VCaP (cell line): ENCODE data around the gene STK17B.

Experiments
- H3K27ac ChIP-seq: fragments of 450-650 bp; 2 replicates; pipeline ENCODE4 v1.5.1; 2017
- TF ChIP-seq, protein P1 (sequence below): fragments of 450-650 bp; conservative IDR thresholded peaks from 2 replicates; pipeline ENCODE4 v1.5.1; 2017; ENCODE audit warnings: mild to moderate bottlenecking, moderate library complexity

The STK17B gene

DNA sequence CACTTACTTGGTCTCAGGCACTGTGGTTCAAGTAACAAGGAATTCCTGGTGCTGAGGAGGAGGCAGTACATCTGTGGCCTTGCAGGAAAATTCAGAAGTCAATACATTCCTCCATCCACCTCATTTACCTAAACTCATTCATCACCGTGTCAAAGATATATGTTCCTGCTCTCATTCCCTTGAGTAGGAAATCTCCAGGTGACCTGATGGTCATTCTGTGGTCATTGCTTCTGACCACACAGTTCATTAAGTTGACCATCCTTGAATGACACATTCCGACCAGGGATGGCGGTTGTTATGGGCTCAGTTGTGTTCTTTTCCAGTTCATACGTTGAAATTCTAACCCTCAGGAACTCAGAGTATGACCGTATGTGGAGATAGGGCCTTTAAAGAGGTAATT is 2.1 kb upstream of the STK17B start:
- H3K27ac ChIP-seq, result no peak overlapping the region

GRCh38 chr2:196172951-196173350 is 1.6 kb upstream of the STK17B start:
- TF ChIP-seq, protein P1, sequence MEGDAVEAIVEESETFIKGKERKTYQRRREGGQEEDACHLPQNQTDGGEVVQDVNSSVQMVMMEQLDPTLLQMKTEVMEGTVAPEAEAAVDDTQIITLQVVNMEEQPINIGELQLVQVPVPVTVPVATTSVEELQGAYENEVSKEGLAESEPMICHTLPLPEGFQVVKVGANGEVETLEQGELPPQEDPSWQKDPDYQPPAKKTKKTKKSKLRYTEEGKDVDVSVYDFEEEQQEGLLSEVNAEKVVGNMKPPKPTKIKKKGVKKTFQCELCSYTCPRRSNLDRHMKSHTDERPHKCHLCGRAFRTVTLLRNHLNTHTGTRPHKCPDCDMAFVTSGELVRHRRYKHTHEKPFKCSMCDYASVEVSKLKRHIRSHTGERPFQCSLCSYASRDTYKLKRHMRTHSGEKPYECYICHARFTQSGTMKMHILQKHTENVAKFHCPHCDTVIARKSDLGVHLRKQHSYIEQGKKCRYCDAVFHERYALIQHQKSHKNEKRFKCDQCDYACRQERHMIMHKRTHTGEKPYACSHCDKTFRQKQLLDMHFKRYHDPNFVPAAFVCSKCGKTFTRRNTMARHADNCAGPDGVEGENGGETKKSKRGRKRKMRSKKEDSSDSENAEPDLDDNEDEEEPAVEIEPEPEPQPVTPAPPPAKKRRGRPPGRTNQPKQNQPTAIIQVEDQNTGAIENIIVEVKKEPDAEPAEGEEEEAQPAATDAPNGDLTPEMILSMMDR, result no peak
- no peak overlapping the region for H3K27ac ChIP-seq

More for the DNA sequence above, 2.1 kb upstream of the STK17B start:
- TF ChIP-seq, protein P1, result no peak

DNA sequence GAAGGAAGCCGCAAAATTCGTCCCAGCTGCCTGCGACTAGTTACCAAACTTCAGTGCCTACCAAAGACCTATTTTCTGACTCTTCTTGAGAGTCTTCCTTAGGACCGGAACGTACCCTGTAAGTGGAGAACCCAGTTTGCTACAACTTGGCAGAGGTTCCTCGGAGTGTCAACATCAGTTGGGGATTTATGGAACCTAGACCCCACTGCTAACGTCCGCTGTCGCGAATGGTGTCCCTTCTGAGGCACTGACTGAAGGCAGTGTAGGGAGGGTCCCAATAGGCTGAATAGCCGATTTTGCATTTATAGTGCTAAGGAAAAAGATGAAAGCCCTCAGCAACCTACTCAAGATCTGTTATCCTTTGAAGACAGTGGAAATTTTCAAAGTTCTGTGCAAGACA is 568 bp upstream of the STK17B start:
- TF ChIP-seq, protein P1, result no peak
- peak overlapping the region; percentile 81 for H3K27ac ChIP-seq

GRCh38 chr2:196170606-196171247 is 651 bp downstream of the STK17B start:
- TF ChIP-seq, protein P1, result no peak
- H3K27ac ChIP-seq, result peak overlapping the region; percentile 81

GRCh38 chr2:196170213-196170605 is 1.2 kb downstream of the STK17B start:
- peak overlapping the region; percentile 81 for H3K27ac ChIP-seq

GRCh38 chr2:196169516-196169915 is 1.9 kb downstream of the STK17B start:
- H3K27ac ChIP-seq, result peak overlapping the region; percentile 81; the same call in 1 of the 2 replicates
- TF ChIP-seq, protein P1, result no peak

More at GRCh38 chr2:196170213-196170605, 1.2 kb downstream of the STK17B start:
- TF ChIP-seq, protein P1, result no peak

DNA sequence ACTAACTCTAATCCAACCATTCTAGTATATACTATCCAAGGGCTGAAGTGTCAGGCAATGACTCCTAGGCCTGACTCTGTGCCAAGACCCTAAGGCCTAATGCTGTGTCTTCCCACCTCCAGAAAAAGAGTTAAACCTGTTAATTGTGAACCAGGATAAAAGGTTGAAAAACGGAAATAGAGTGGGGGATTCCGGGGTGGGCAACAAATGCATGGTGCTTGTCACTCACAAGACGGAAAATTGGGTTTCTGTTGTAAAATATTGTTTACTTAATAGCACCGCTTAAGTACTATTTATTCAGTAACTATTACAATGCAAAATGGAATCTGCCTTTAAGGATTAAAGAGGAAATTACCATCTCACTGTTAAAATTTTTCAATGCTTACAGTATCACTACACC is 3.2 kb downstream of the STK17B start:
- no peak overlapping the region for H3K27ac ChIP-seq

More for the DNA sequence above, 3.2 kb downstream of the STK17B start:
- TF ChIP-seq, protein P1, result no peak
